GM12878 (cell line): Measurements from ENCODE around the gene CDC42BPB. TPM values are rescaled to one million over a fixed set of nuclear protein-coding genes. Genes with fewer than 3 reads are reported as not detected.

ENCODE experiments used
- BACH1 ChIP-seq: fragments of 450-650 bp; IDR thresholded peaks from 2 replicates; pipeline ENCODE4 v1.6.1; 2017; ENCODE audit warnings: mild to moderate bottlenecking, borderline replicate concordance
- CEBPZ ChIP-seq: fragments of 150-350 bp; IDR thresholded peaks from 2 replicates; pipeline ENCODE4 v1.6.1; 2016; ENCODE audit warnings: low read depth, low read length
- CTCF ChIP-seq, 3 experiments: IDR thresholded peaks in 2 of 3; conservative IDR thresholded peaks in 1 of 3; 2 replicates each; pipeline ENCODE4 v1.5.1; 2011; ENCODE audit warnings: low read depth in 3 of 3, low read length in 3 of 3, mild to moderate bottlenecking in 3 of 3, control low read depth in 2 of 3, moderate library complexity in 2 of 3, inconsistent platforms in 1 of 3, mixed read lengths in 1 of 3; ENCODE audit not compliant: control insufficient read depth in 2 of 3, insufficient read depth in 1 of 3; ENCODE audit errors: extremely low read depth in 1 of 3
- HDAC2 ChIP-seq: fragments of 200-600 bp; sonication (generic); IDR thresholded peaks from 2 replicates; pipeline ENCODE4 v1.6.1; 2017
- JUNB ChIP-seq: IDR thresholded peaks from 2 replicates; pipeline ENCODE4 v1.6.1; 2016; ENCODE audit warnings: antibody characterized with exemption, mild to moderate bottlenecking
- MEF2B ChIP-seq: fragments of 450-650 bp; IDR thresholded peaks from 2 replicates; pipeline ENCODE4 v1.6.1; 2018; ENCODE audit warnings: mild to moderate bottlenecking, moderate library complexity; ENCODE audit not compliant: partially characterized antibody, poor library complexity, severe bottlenecking
- NFXL1 ChIP-seq: fragments of 450-650 bp; IDR thresholded peaks from 2 replicates; pipeline ENCODE4 v1.6.1; 2017; ENCODE audit warnings: antibody characterized with exemption, mild to moderate bottlenecking, borderline replicate concordance
- RCOR1 ChIP-seq: conservative IDR thresholded peaks from 2 replicates; pipeline ENCODE4 v1.6.1; 2012; ENCODE audit warnings: low read depth, low read length, improper control_type of control experiment
- SP1 ChIP-seq: IDR thresholded peaks from one replicate; pipeline ENCODE4 v1.6.1; 2011; ENCODE audit warnings: low read depth, low read length
- SREBF1 ChIP-seq: IDR thresholded peaks from 2 replicates; pipeline ENCODE4 v1.6.1; 2012; ENCODE audit warnings: mild to moderate bottlenecking, low read length
- TAF1 ChIP-seq: IDR thresholded peaks from 2 replicates; pipeline ENCODE4 v1.6.1; 2011; ENCODE audit warnings: mild to moderate bottlenecking, low read depth, low read length, borderline replicate concordance
- TCF7 ChIP-seq: IDR thresholded peaks from 2 replicates; pipeline ENCODE4 v1.6.1; 2014; ENCODE audit warnings: antibody characterized with exemption, borderline replicate concordance
- ZNF687 ChIP-seq: fragments of 450-650 bp; IDR thresholded peaks from 2 replicates; pipeline ENCODE4 v1.6.1; 2017; ENCODE audit warnings: mild to moderate bottlenecking, moderate library complexity
- polyA plus RNA-seq, 11 experiments: library from polyadenylated mRNA; depleted of rRNA in 4 of 11; unstranded in 6 of 11; stranded (reverse) in 5 of 11; fragments of >200 nt; fragmentation: Nextera tagmentation in 4 of 11; fragmentation: Illumina TruSeq in 1 of 11; extraction: Ambion mirVana in 4 of 11; extraction: Trizol in 1 of 11; gene quantifications; 1 replicate in 1 of 11; 2 replicates in 10 of 11; pipeline versions ENCODE4 v1.2.1 to v1.2.3, GENCODE V29; 2011 to 2016; ENCODE audit warnings: inconsistent platforms in 2 of 11, missing spikeins in 2 of 11, low read depth in 1 of 11
- total RNA-seq, 4 experiments: library from RNA; depleted of rRNA in 3 of 4; stranded (reverse); fragments of >200 nt in 3 of 4; fragmentation: Illumina TruSeq in 1 of 4; extraction: Trizol in 1 of 4; gene quantifications; 2 replicates each; pipeline versions ENCODE4 v1.2.1 to v1.2.3, GENCODE V29; 2013 to 2021
- TF ChIP-seq, protein P1 (sequence below): IDR thresholded peaks from 2 replicates; pipeline ENCODE4 v1.6.1; 2012; ENCODE audit warnings: low read length, inconsistent platforms
- TF ChIP-seq, protein P2 (sequence below): fragments of 450-650 bp; IDR thresholded peaks from 2 replicates; pipeline ENCODE4 v1.6.1; 2018; ENCODE audit warnings: mild to moderate bottlenecking, low read depth, moderate library complexity; ENCODE audit not compliant: partially characterized antibody

CDC42BPB gene
- total and polyA plus RNA-seq, 10 of the 15 experiments (the other 5 are each of a cell fraction or from before 2014, with no cell fraction given): 0.42 to 22.1 (median 13.3) TPM

DNA sequence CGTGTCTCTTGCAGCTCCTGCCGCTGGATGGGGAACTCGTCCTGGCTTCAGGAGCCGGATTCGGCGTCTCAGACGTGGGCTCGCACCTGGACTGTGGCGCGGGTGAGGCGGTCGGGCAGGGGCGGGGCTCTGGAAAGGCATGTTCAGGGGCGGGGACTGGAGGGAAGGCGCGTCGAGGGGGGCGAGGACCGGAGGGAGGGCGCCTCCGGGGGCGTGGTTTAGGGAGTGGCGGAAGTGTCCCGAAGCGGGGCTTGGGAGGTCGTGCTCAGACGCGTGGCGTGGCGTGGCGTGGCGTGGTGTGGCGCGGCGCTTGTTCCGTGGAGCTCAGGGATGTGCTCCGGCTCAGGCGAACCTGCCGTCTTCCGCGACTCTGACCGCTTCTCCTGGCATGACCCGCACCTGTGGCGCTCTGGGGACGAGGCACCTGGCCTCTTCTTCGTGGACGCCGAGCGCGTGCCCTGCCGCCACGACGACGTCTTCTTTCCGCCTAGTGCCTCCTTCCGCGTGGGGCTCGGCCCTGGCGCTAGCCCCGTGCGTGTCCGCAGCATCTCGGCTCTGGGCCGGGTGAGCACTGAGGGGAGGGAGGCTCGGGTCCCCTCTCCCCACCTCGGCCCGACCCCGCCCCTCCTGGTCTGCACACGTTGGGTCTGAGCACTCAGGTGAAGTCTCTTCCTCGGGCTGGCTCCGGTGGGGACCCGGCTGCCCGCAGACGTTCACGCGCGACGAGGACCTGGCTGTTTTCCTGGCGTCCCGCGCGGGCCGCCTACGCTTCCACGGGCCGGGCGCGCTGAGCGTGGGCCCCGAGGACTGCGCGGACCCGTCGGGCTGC lies 128.7 kb downstream of the CDC42BPB start (continued):
- TF ChIP-seq CEBPZ (no peak), JUNB (no peak), MEF2B (peak; percentile 4), NFXL1 (no peak), TAF1 (no peak), SREBF1 (no peak), RCOR1 (no peak), ZNF687 (peak; percentile 66; the same call in 1 of the 2 replicates), BACH1 (0 out of 2 replicates have a peak, but pooled peaks have one; percentile 22), CTCF (IDR thresholded peaks at IDR 0.05 in 2 of 3, conservative IDR thresholded peaks at IDR 0.05 in 1 of 3; ENCODE audit: control insufficient read depth in 2 of 3, extremely low read depth in 1 of 3, insufficient read depth in 1 of 3, low read depth in 3 of 3, low read length in 3 of 3) (no peak), HDAC2 (no peak), TCF7 (no peak), SP1 (no peak)
- TF ChIP-seq, protein P1, sequence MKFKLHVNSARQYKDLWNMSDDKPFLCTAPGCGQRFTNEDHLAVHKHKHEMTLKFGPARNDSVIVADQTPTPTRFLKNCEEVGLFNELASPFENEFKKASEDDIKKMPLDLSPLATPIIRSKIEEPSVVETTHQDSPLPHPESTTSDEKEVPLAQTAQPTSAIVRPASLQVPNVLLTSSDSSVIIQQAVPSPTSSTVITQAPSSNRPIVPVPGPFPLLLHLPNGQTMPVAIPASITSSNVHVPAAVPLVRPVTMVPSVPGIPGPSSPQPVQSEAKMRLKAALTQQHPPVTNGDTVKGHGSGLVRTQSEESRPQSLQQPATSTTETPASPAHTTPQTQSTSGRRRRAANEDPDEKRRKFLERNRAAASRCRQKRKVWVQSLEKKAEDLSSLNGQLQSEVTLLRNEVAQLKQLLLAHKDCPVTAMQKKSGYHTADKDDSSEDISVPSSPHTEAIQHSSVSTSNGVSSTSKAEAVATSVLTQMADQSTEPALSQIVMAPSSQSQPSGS: no peak
- TF ChIP-seq, protein P2, sequence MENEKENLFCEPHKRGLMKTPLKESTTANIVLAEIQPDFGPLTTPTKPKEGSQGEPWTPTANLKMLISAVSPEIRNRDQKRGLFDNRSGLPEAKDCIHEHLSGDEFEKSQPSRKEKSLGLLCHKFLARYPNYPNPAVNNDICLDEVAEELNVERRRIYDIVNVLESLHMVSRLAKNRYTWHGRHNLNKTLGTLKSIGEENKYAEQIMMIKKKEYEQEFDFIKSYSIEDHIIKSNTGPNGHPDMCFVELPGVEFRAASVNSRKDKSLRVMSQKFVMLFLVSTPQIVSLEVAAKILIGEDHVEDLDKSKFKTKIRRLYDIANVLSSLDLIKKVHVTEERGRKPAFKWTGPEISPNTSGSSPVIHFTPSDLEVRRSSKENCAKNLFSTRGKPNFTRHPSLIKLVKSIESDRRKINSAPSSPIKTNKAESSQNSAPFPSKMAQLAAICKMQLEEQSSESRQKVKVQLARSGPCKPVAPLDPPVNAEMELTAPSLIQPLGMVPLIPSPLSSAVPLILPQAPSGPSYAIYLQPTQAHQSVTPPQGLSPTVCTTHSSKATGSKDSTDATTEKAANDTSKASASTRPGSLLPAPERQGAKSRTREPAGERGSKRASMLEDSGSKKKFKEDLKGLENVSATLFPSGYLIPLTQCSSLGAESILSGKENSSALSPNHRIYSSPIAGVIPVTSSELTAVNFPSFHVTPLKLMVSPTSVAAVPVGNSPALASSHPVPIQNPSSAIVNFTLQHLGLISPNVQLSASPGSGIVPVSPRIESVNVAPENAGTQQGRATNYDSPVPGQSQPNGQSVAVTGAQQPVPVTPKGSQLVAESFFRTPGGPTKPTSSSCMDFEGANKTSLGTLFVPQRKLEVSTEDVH: no peak
